Trophoblast cell (in vitro differentiated cells and primary cell): ENCODE data around the gene CAMSAP3.
"Not testable (repeated sequence)": the region's sequence is repeated elsewhere in the genome, so short reads cannot be mapped to it uniquely, and the experiment has no call there.

Experiments
- DNase-seq, 2 donors: peaks; one replicate each; pipeline ENCODE4 v3.0.0-alpha.2; 2016
- H2AFZ ChIP-seq: 2 replicates; pipeline ENCODE4 v1.6.1; 2013; ENCODE audit warnings: low read length, moderate library complexity, mild to moderate bottlenecking; ENCODE audit not compliant: insufficient read depth, poor library complexity
- H2AK5ac ChIP-seq: 2 replicates; pipeline ENCODE4 v1.6.1; 2013; ENCODE audit warnings: mild to moderate bottlenecking, low read length
- H2BK120ac ChIP-seq: 2 replicates; pipeline ENCODE4 v1.6.1; 2013; ENCODE audit warnings: low read length, mild to moderate bottlenecking, moderate library complexity; ENCODE audit not compliant: insufficient read depth, poor library complexity
- H2BK12ac ChIP-seq: 2 replicates; pipeline ENCODE4 v1.6.1; 2013; ENCODE audit warnings: mild to moderate bottlenecking, low read length, moderate library complexity
- H2BK5ac ChIP-seq: 2 replicates; pipeline ENCODE4 v1.6.1; 2013; ENCODE audit warnings: low read length, low read depth, moderate library complexity, mild to moderate bottlenecking; ENCODE audit not compliant: poor library complexity
- H3K14ac ChIP-seq: 2 replicates; pipeline ENCODE4 v1.6.1; 2013; ENCODE audit warnings: mild to moderate bottlenecking, low read length
- H3K18ac ChIP-seq: 2 replicates; pipeline ENCODE4 v1.6.1; 2013; ENCODE audit warnings: mild to moderate bottlenecking, low read length
- H3K23ac ChIP-seq: 2 replicates; pipeline ENCODE4 v1.6.1; 2013; ENCODE audit warnings: low read length
- H3K27ac ChIP-seq: 2 replicates; pipeline ENCODE4 v1.5.1; 2013; ENCODE audit warnings: low read depth, mild to moderate bottlenecking, inconsistent platforms, low read length, moderate library complexity
- H3K27me3 ChIP-seq: 2 replicates; pipeline ENCODE4 v1.6.1; 2013; ENCODE audit warnings: inconsistent platforms, mild to moderate bottlenecking, low read length, moderate library complexity; ENCODE audit not compliant: insufficient read depth
- H3K36me3 ChIP-seq, 2 experiments: 1 replicate in 1 of 2; 2 replicates in 1 of 2; pipeline ENCODE4 v1.6.1; 2013; ENCODE audit warnings: low read length in 2 of 2, mild to moderate bottlenecking in 2 of 2, moderate library complexity in 1 of 2; ENCODE audit not compliant: insufficient read depth in 2 of 2, control insufficient read depth in 1 of 2
- H3K4ac ChIP-seq: 2 replicates; pipeline ENCODE4 v1.6.1; 2013; ENCODE audit warnings: low read depth, mild to moderate bottlenecking, low read length, moderate library complexity
- H3K4me1 ChIP-seq, 2 experiments: 1 replicate in 1 of 2; 2 replicates in 1 of 2; pipeline ENCODE4 v1.6.1; 2013; ENCODE audit warnings: low read length in 2 of 2, mild to moderate bottlenecking in 2 of 2, moderate library complexity in 1 of 2; ENCODE audit not compliant: insufficient read depth in 2 of 2, control insufficient read depth in 1 of 2
- H3K4me2 ChIP-seq: 2 replicates; pipeline ENCODE4 v1.6.1; 2013; ENCODE audit warnings: inconsistent platforms, mild to moderate bottlenecking, low read length, moderate library complexity
- H3K4me3 ChIP-seq: 2 replicates; pipeline ENCODE4 v1.5.1; 2013; ENCODE audit warnings: mild to moderate bottlenecking, low read depth, low read length, inconsistent platforms
- H3K79me1 ChIP-seq: one replicate; pipeline ENCODE4 v1.6.1; 2013; ENCODE audit warnings: low read length
- H3K79me2 ChIP-seq: 2 replicates; pipeline ENCODE4 v1.6.1; 2013; ENCODE audit warnings: low read length, mild to moderate bottlenecking; ENCODE audit not compliant: control insufficient read depth, insufficient read depth, poor library complexity
- H3K9ac ChIP-seq: 2 replicates; pipeline ENCODE4 v1.6.1; 2013; ENCODE audit warnings: mild to moderate bottlenecking, low read length
- H3K9me3 ChIP-seq: 2 replicates; pipeline ENCODE4 v1.6.1; 2013; ENCODE audit warnings: low read depth, mild to moderate bottlenecking, control low read depth, inconsistent platforms, low read length; ENCODE audit not compliant: insufficient read depth
- H4K12ac ChIP-seq: 2 replicates; pipeline ENCODE4 v1.6.1; 2013; ENCODE audit warnings: low read depth, mild to moderate bottlenecking, low read length, moderate library complexity
- H4K8ac ChIP-seq: 2 replicates; pipeline ENCODE4 v1.6.1; 2013; ENCODE audit warnings: low read depth, mild to moderate bottlenecking, low read length, moderate library complexity
- H4K91ac ChIP-seq: one replicate; pipeline ENCODE4 v1.6.1; 2013; ENCODE audit warnings: low read depth, mild to moderate bottlenecking, low read length, moderate library complexity
- WGBS: extraction: QIAGEN DNeasy Blood & Tissue Kit; methylation state at CpG from one replicate; pipeline ENCODE4 v1.1.7; 2013; ENCODE audit warnings: missing lambda C conversion rate; ENCODE audit not compliant: insufficient read length, insufficient coverage; ENCODE audit errors: extremely low coverage; 5-methylcytosine and 5-hydroxymethylcytosine counted together

The CAMSAP3 gene

GRCh38 chr19:7577422-7577821 lies 18.2 kb upstream of the CAMSAP3 start:
- H3K9me3 ChIP-seq, H3K4me1 ChIP-seq, H2AFZ ChIP-seq, H3K9ac ChIP-seq, H3K36me3 ChIP-seq, H3K14ac ChIP-seq, H3K79me2 ChIP-seq, H3K27ac ChIP-seq, DNase-seq, H3K27me3 ChIP-seq, H3K4me3 ChIP-seq, H2BK120ac ChIP-seq, H3K79me1 ChIP-seq, H4K12ac ChIP-seq, H3K4ac ChIP-seq, H3K18ac ChIP-seq, H2AK5ac ChIP-seq, H3K4me2 ChIP-seq, H4K91ac ChIP-seq, H3K23ac ChIP-seq, H4K8ac ChIP-seq, H2BK5ac ChIP-seq, H2BK12ac ChIP-seq: not testable (repeated sequence)
- no CpG with 5 or more reads among the region's 1 CpG for WGBS

DNA sequence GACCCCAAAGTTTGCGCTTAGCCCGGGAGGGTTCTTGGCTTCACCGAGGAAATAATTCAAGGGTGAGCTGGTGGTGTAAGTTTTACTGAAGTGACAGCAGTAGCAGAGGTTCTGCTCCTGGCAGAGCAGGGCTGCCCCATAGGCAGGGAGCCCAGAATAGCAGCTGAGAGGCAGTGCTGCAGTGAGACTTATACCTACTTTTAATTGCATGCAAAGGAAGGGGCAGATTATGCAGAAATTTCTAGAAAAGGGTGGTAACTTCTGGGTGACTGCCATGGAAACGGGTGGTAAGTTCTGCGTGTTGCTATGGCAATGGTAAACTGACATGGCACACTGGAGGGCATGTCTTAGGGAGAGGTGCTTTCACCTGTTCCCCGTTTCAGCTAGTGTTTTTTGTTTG lies 17.5 kb upstream of the CAMSAP3 start:
- Histone ChIP-seq H3K4me3 (no peak overlapping the region), H3K14ac (no peak overlapping the region), H2BK5ac (no peak overlapping the region), H2AFZ (no peak overlapping the region), H3K27ac (no peak overlapping the region), H3K36me3 (no peaks in the 10 kb centered on the region), H2BK12ac (no peak overlapping the region), H3K4me2 (no peak overlapping the region), H2BK120ac (no peak overlapping the region), H3K4ac (no peak overlapping the region), H3K18ac (no peak overlapping the region), H4K91ac (no peak overlapping the region), H2AK5ac (no peak overlapping the region), H3K9ac (no peak overlapping the region), H3K9me3 (no peaks in the 10 kb centered on the region), H3K4me1 (no peaks in the 10 kb centered on the region), H3K23ac (no peak overlapping the region), H4K8ac (no peak overlapping the region), H3K79me1 (no peaks in the 10 kb centered on the region), H3K27me3 (no peaks in the 10 kb centered on the region), H4K12ac (no peak overlapping the region), H3K79me2 (no peaks in the 10 kb centered on the region)
- no CpG with 5 or more reads among the region's 6 CpGs for WGBS
- no peak for DNase-seq

GRCh38 chr19:7579182-7579581 lies 16.5 kb upstream of the CAMSAP3 start:
- Histone ChIP-seq H3K4me3 (no peak overlapping the region), H3K23ac (no peak overlapping the region), H3K4me2 (no peak overlapping the region), H2BK5ac (no peak overlapping the region), H3K9ac (no peak overlapping the region), H3K9me3 (no peaks in the 10 kb centered on the region), H3K4me1 (no peaks in the 10 kb centered on the region), H4K91ac (no peak overlapping the region), H4K8ac (no peak overlapping the region), H3K36me3 (no peaks in the 10 kb centered on the region), H2BK120ac (no peak overlapping the region), H4K12ac (no peak overlapping the region), H2AFZ (no peak overlapping the region), H3K79me1 (no peaks in the 10 kb centered on the region), H2BK12ac (no peak overlapping the region), H3K18ac (no peak overlapping the region), H3K27me3 (no peaks in the 10 kb centered on the region), H3K79me2 (no peaks in the 10 kb centered on the region), H2AK5ac (no peak overlapping the region), H3K27ac (no peak overlapping the region), H3K4ac (no peak overlapping the region), H3K14ac (no peak overlapping the region)
- WGBS = no CpG with 5 or more reads among the region's 6 CpGs
- no peak for DNase-seq

GRCh38 chr19:7582446-7582845 lies 13.2 kb upstream of the CAMSAP3 start:
- Histone ChIP-seq H2BK120ac (no peak overlapping the region), H3K23ac (no peak overlapping the region), H3K4me3 (no peak overlapping the region), H3K27ac (no peak overlapping the region), H3K18ac (no peak overlapping the region), H3K79me2 (no peaks in the 10 kb centered on the region), H4K12ac (no peak overlapping the region), H4K91ac (no peak overlapping the region), H2BK5ac (no peak overlapping the region), H2BK12ac (no peak overlapping the region), H2AFZ (no peak overlapping the region), H3K27me3 (no peaks in the 10 kb centered on the region), H3K14ac (no peak overlapping the region), H2AK5ac (no peak overlapping the region), H4K8ac (no peak overlapping the region), H3K79me1 (no peaks in the 10 kb centered on the region), H3K4me2 (no peak overlapping the region), H3K36me3 (no peaks in the 10 kb centered on the region), H3K9me3 (no peaks in the 10 kb centered on the region), H3K4ac (no peak overlapping the region), H3K4me1 (no peaks in the 10 kb centered on the region), H3K9ac (no peak overlapping the region)
- no CpG with 5 or more reads among the region's 11 CpGs for WGBS
- DNase-seq = no peak
